ENCODE results near the gene EEF1AKMT4.

The EEF1AKMT4 gene

DNA sequence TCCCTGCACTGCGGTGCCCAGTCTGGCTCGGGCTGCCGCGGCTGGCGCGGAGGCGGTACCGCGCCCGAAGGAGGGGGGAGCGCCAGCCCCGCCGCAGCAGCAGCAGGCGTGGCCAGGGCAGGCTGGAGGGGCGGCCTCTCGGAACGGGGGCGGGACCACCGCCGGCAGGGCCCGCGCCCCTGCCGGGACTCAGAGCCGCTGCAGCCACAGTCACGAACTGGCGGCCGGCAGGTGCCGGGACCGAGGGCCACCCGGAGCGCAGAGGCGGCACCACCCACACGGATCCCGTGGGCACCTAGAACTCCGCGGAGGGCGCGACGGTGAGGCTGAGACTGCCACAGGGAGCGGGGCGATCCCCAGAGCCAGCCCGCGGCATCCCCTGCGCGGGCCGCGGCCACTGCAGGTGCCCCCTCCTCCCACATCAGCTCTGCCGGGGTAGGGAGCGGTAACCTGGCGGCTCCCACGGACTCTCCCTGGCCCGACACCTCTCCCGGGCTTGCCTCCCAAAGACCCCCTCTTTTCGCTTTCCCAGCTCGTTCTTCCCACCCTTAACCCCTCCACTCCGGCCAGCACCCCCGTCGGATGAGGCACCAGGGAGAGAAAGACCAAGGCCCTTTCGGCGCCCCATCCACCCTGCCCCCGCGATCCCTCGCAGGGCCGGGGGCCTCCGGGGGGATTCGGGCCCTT is 19.9 kb upstream of the EEF1AKMT4 start, which contains the start of gene VWA5B2:
Gene VWA5B2 (plus strand): TSS at position 192 of the 687 bp plus-strand sequence. CDS start 944 bp downstream, outside the sequence.
- TF ChIP-seq, protein P1, sequence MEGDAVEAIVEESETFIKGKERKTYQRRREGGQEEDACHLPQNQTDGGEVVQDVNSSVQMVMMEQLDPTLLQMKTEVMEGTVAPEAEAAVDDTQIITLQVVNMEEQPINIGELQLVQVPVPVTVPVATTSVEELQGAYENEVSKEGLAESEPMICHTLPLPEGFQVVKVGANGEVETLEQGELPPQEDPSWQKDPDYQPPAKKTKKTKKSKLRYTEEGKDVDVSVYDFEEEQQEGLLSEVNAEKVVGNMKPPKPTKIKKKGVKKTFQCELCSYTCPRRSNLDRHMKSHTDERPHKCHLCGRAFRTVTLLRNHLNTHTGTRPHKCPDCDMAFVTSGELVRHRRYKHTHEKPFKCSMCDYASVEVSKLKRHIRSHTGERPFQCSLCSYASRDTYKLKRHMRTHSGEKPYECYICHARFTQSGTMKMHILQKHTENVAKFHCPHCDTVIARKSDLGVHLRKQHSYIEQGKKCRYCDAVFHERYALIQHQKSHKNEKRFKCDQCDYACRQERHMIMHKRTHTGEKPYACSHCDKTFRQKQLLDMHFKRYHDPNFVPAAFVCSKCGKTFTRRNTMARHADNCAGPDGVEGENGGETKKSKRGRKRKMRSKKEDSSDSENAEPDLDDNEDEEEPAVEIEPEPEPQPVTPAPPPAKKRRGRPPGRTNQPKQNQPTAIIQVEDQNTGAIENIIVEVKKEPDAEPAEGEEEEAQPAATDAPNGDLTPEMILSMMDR (IDR thresholded peaks at IDR 0.05; ENCODE audit: control extremely low read depth, extremely low read depth, low read depth, missing control alignments), result no peak
- POLR2A ChIA-PET, result no interaction called here
- CTCF ChIA-PET, result interaction anchor here (1.1 to 8.6 kb wide), 6 partner anchors 10 to 334 kb away, joined by 3 to 160 read pairs (median 38); partner anchors contain the start of gene EEF1AKMT4
- DNase-seq (ENCODE audit: extremely low spot score), result peak; percentile 90

DNA sequence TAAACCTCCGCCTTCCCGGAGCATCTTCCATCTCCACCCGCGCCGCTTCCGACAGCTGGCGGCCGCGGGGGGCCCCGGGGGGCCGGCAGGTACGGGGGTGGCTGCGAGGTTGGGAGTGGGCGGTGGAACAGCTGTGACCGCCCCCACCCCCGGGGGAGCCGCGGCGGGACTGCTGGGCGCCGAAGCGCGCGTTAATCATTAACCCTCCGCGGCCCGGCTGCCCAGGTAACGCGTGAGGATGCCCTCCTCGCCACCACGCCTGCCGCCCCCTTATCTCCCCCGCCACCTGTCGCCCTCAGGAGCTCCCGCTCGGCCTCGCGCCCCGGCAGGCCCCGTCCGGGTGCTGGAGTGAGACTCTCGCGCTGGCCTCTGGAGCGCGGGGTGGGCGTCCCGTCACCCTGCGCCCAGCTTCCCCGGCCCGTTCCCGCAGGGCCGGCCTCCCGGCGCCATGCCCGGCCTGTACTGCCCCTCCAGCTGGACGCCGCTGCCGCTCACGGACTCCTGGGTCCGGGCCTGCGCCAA is 19.3 kb upstream of the EEF1AKMT4 start:
- TF ChIP-seq, protein P1 (IDR thresholded peaks at IDR 0.05; ENCODE audit: control extremely low read depth, extremely low read depth, low read depth, missing control alignments), result no peak
- CTCF ChIA-PET, result interaction anchor here (1.1 to 8.6 kb wide), 5 partner anchors 10 to 334 kb away, joined by 3 to 160 read pairs (median 70); partner anchors contain the start of gene EEF1AKMT4
- POLR2A ChIA-PET, result no interaction called here
- peak; percentile 55 for DNase-seq (ENCODE audit: extremely low spot score)

DNA sequence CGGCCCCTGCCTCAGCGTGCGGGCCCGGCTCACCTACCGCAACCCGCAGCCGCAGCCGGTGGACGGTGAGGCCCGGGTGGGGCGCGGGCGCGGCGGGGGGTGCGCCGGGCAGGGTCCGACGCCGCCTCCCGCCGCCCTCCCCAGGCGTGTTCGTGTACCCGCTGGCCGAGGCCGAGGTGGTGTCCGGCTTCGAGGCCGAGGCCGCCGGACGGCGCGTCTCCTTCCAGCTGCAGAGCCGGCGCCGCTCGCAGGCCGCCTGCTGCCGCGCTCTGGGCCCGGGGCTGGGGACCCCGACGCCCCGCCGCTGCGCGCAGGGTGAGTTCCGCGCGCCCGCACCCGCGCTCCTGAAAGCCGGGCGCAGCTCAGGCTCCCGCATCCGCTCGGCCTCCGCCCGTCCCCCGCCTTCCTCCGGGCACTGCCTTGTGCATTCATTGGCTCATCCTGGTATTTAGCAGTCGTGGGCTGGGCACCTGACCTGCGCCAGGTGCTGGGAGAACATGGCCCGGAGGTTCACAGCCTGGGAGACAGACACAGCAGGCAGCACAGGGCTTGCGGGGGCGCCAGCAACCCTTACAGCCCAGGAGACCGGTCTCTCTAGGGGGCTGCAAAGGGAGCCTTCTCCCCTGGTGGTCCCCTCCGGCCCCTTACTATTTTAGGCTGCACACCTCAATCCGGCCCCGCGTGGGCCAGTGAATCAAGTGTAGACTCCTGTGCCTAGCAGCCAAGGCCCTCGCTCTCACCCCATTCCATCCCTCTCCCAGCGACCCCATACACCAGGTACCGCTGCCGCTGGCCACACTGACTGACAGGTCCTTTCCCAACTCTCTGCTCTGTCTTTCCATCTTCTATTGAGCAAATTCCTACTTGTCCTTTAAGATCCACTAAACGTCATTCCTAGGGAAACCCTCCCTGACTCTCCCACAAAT is 18.6 kb upstream of the EEF1AKMT4 start:
- DNase-seq (ENCODE audit: extremely low spot score), result no peak
- CTCF ChIA-PET, result interaction anchor here (1.3 to 8.6 kb wide), 5 partner anchors 9 to 22 kb away, joined by 4 to 160 read pairs (median 70); partner anchors contain the start of gene EEF1AKMT4
- POLR2A ChIA-PET, result no interaction called here
- TF ChIP-seq, protein P1 (IDR thresholded peaks at IDR 0.05; ENCODE audit: control extremely low read depth, extremely low read depth, low read depth, missing control alignments), result no peak

DNA sequence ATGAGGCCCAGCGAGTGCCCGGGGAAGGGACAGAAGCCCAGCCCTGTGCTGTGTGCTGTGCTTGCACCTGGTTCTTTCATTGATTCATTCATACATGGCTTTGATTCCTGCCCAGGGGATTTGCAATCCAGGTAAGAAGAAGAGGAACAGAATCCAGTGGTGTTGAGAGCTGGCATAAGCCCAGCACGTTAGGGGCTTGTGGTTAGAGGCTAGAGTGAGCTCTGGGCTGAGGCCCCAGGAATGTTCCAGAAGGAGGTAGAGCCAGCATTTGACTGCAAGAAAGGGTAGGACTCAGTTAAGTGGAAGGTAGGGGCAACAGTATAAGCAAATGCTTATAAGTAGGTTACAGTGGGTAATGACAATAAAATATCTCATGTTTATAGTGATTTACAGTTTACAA is 17.8 kb upstream of the EEF1AKMT4 start:
- no peak for DNase-seq (ENCODE audit: extremely low spot score)
- TF ChIP-seq, protein P1 (IDR thresholded peaks at IDR 0.05; ENCODE audit: control extremely low read depth, extremely low read depth, low read depth, missing control alignments), result no peak
- CTCF ChIA-PET, result interaction anchor here (1.3 to 1.4 kb wide), 2 partner anchors 11 to 18 kb away, joined by 4 to 5 read pairs; partner anchors contain the start of gene EEF1AKMT4
- POLR2A ChIA-PET, result no interaction called here

DNA sequence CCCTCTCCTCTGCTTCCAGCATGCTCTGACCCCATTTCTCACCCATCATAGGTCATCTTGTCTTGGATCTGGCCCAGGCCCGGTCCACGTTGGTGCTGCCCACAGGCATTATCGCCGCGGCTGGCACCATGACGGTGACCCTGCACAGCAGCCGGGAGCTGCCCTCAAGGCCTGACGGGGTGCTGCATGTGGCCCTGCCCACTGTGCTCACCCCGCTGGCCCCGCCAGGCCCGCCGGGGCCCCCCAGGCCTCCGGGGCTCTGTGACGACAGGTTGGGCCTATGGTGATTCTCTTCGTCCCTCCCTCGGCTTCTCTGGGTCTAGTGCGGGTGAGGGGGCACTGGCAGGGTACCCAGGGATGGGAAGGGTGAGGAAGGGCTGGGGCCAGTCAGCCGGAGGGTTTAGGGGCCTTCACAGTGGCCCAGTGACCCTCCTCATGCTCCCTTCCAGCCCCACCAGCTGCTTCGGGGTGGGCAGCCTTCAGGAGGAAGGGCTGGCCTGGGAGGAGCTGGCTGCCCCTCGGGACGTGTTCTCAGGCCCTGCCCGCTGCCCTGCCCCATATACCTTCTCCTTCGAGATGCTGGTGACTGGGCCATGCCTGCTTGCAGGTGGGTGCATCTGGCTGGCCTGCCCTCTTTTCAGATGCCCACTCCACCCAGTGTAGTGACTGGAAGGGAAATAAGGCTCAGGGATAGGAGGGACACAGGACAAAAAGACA is 16.2 kb upstream of the EEF1AKMT4 start:
- ChIA-PET CTCF (interaction anchor here (1.6 kb wide), 1 partner anchor 338 kb away, joined by 5 read pairs; no protein-coding TSS in a partner anchor), POLR2A (interaction anchor here (0.6 kb wide), 1 partner anchor 36 kb away, joined by 3 read pairs; no protein-coding TSS in a partner anchor)
- no peak for DNase-seq (ENCODE audit: extremely low spot score)
- TF ChIP-seq, protein P1 (IDR thresholded peaks at IDR 0.05; ENCODE audit: control extremely low read depth, extremely low read depth, low read depth, missing control alignments), result no peak
